AG04449 (cell line): ENCODE measurements around the gene SPATA25.

ENCODE experiments used
- CTCF ChIA-PET: fragments of 350-600 bp; formaldehyde crosslinking; extraction: SDS; loops from one replicate; lab custom pipeline; 2021; ENCODE audit warnings: antibody characterized with exemption; lab: Yijun Ruan, JAX
- POLR2A ChIA-PET: fragments of 400-600, 350-600 bp; formaldehyde crosslinking; extraction: SDS; loops from one replicate; lab custom pipeline; 2020; ENCODE audit warnings: antibody characterized with exemption, inconsistent platforms; lab: Yijun Ruan, JAX
- DNase-seq: peaks from one replicate; pipeline ENCODE4 v3.0.0-alpha.2; 2010; ENCODE audit warnings: low read depth, low spot score
- H3K4me3 ChIP-seq: 2 replicates; pipeline ENCODE4 v1.5.1; 2011; ENCODE audit warnings: low read depth, mild to moderate bottlenecking, control low read depth, low read length
- TF ChIP-seq, protein P1 (sequence below): IDR thresholded peaks from one replicate; pipeline ENCODE4 v1.5.1; 2011; ENCODE audit warnings: mild to moderate bottlenecking, moderate library complexity, low read length, control low read depth, inconsistent platforms; ENCODE audit not compliant: insufficient read depth; ENCODE audit errors: missing control alignments

Gene SPATA25

DNA sequence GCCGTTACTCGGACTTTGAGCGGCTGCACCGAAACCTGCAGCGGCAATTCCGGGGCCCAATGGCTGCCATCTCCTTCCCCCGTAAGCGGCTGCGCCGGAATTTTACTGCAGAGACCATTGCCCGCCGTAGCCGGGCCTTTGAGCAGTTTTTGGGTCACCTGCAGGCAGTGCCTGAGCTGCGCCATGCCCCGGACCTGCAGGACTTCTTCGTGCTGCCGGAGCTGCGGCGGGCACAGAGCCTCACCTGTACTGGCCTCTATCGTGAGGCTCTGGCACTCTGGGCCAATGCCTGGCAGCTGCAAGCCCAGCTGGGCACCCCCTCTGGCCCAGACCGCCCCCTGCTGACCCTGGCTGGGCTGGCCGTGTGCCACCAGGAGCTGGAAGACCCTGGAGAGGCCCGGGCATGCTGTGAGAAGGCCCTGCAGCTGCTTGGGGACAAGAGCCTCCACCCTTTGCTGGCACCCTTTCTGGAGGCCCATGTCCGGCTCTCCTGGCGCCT is 46.7 kb downstream of the SPATA25 start:
- DNase-seq = no peak
- ChIA-PET POLR2A (interaction anchor here (1.0 to 1.5 kb wide), 3 partner anchors 11 to 40 kb away, joined by 3 to 4 read pairs (median 3); partner anchors contain the start of genes ACOT8 and ZSWIM1), CTCF (interaction anchor here (1.4 kb wide), 1 partner anchor 49 kb away, joined by 3 read pairs; no protein-coding TSS in a partner anchor)
- no peak overlapping the region for H3K4me3 ChIP-seq
- TF ChIP-seq, protein P1, sequence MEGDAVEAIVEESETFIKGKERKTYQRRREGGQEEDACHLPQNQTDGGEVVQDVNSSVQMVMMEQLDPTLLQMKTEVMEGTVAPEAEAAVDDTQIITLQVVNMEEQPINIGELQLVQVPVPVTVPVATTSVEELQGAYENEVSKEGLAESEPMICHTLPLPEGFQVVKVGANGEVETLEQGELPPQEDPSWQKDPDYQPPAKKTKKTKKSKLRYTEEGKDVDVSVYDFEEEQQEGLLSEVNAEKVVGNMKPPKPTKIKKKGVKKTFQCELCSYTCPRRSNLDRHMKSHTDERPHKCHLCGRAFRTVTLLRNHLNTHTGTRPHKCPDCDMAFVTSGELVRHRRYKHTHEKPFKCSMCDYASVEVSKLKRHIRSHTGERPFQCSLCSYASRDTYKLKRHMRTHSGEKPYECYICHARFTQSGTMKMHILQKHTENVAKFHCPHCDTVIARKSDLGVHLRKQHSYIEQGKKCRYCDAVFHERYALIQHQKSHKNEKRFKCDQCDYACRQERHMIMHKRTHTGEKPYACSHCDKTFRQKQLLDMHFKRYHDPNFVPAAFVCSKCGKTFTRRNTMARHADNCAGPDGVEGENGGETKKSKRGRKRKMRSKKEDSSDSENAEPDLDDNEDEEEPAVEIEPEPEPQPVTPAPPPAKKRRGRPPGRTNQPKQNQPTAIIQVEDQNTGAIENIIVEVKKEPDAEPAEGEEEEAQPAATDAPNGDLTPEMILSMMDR = no peak

DNA sequence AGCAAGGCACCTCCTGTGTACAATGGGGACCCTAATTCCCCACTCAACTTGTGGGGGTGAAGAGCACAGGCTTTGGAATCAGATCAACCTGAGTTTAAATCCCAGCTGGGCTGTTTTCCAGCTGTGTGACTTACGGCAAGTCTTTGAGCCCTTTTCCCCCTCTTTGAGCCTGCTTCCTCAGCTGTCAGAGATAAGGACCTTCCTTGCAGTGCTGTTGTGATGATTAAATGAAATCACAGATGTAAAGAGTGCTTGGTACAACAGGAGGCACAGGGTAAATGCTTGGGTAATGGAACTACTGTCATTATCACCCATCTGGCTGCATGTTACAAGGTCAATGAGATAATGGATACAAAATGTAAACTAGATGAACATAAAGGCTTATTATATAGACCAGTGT is 50.6 kb downstream of the SPATA25 start:
- ChIA-PET POLR2A (interaction anchor here (0.6 kb wide), 1 partner anchor 1401 kb away, joined by 4 read pairs; no protein-coding TSS in a partner anchor), CTCF (interaction anchor here (1.5 kb wide), 1 partner anchor 56 kb away, joined by 3 read pairs; no protein-coding TSS in a partner anchor)
- TF ChIP-seq, protein P1 = no peak
- no peak for DNase-seq
- H3K4me3 ChIP-seq = peak overlapping the region; percentile 3; the same call in 1 of the 2 replicates
